Measurements from ENCODE around the gene MAP2K6.

Gene MAP2K6

DNA sequence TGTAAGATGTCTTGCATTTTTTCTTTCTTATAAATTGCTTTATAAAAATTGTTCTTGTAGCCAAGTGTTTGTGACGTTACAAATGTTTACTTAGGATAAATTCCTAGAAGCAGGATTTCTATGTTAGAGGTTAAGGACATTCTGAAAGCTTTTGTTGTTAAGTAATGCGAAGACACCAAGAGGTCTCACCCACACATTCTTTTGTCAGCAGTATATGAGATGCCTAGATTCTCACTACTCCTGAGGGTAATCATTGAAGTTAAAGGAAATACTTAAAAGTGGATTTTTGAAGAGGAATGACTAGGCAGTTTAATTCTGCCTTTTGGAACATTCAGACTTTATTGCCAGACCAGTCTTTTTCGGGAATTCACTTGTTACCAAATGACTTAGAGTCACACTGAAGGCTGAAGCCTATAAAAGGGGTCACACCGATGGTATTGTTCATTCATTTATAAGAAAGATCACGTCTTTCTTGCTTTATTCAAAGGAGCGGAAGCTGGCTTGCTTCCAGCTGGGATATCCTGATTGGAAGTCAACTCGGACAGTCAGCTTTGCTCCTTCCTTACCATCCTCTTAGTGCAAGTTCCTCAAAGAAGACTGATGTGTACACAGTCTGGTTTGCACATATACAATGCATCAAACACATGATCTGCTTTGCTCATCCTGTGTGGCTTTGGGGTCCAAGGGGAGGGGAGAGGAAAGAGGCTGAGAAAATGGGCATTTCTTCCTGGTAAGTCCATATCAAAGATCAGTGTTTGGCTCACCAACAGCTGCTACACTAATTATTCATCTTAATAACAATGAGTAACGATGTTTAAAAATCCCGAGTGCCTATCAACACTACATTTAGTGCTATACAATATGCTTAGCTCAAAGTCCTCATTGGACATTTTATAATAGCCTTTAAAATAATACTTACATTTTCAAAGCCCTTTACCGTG, 160.0 kb downstream of the MAP2K6 start:
- no peak for DNase-seq (ENCODE audit: low read depth in 2 of 3, low spot score in 1 of 3)

DNA sequence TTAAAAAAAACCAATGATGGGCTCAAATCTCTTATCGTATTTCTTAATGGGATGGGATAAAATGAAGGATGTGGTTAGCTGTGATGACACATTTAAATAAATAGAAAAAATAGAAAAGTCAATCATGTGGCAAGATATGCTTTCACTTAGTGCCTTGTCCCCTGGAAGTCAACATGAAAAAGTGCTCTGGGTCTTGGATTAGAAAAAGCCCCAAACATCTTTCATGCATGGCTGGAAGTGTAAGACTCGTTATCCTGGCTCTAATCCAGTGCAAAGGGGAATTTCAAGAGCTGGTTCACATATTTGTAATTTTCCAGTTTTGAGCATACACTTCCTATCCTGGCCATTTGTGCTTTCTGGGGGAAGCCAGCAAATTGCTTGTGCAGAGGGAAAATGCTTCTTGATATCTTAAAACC, 160.9 kb downstream of the MAP2K6 start:
- DNase-seq (ENCODE audit: low read depth in 2 of 3, low spot score in 1 of 3): no peak

DNA sequence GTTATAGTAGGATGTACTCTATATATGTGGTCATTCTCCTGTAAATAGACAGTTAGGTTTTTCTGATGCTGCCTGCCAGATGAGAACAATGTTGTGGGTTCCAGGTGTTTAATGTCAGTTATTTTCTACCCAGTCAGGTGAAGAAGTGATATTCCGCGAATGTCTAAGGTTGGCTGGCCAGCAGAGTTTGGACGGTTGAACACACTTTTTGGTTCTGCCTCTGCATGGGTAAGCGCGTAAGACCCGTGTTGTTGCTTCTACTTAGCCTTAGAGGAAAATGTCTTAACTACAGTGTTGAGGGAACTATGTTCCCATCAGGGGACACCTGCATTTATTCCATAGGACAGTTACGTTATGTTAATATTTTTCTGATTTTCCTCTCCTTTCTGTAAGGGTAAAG, 162.6 kb downstream of the MAP2K6 start:
- DNase-seq (ENCODE audit: low read depth in 2 of 3, low spot score in 1 of 3): no peak

DNA sequence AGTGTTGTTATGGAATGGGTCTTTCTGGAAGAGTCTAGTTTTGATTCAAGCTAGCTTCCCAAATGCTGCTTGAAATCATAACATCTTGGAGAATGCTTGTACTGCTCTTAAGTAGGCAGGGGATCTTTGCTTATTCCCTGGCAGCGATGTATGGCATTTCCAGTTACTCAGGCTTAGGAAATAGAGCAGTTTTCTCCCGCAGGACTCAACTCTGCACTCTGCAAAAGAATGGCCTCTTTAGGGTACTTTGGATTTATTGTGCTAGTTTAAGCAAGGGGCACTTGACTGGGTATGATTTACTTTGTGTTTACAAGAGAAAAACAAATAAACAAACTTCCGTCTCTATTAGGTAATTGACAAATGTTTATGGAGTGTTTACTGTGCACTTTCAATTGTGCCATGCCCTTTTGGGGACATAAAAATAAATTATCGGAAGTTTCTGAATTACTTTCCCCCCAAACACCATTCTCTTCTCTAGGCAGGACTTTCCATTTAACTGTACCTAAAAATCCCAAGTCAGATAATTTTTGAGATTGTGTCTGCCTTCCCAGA, 164.0 kb downstream of the MAP2K6 start:
- DNase-seq (ENCODE audit: low read depth in 2 of 3, low spot score in 1 of 3): no peak

DNA sequence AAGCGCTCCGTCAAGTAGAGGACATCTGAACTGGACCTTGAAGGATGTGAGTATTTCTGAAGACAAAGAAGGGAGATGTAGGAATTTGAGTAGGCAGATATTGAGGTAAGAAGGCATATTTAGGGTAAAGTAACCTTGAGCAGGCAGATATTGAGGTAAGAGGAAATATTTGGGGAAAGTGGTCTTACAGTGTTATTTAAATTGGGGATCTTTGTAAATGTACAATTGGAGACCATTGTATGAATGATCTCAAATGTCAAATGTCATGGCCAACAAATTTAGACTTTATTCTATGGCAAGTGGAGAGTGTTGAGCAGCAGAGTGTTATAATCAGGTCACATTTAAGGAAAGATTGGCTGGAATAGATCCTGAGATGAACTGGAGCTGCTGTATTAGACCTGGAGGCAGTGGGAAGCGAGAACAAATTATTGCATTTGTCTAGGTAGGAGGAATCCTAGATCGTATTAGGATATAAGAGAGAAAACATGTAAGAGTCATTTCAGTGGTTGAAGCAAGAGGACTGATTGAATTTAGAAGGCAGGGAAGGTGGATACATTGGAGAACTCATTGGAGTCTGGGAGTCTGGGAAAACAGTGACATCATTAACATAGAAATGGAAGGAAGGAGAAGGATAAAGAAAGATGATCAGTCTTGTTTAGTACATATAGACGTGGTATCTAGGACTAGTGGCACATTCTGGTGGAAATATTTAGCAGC, 165.6 kb downstream of the MAP2K6 start:
- no peak for DNase-seq (ENCODE audit: low read depth in 2 of 3, low spot score in 1 of 3)

DNA sequence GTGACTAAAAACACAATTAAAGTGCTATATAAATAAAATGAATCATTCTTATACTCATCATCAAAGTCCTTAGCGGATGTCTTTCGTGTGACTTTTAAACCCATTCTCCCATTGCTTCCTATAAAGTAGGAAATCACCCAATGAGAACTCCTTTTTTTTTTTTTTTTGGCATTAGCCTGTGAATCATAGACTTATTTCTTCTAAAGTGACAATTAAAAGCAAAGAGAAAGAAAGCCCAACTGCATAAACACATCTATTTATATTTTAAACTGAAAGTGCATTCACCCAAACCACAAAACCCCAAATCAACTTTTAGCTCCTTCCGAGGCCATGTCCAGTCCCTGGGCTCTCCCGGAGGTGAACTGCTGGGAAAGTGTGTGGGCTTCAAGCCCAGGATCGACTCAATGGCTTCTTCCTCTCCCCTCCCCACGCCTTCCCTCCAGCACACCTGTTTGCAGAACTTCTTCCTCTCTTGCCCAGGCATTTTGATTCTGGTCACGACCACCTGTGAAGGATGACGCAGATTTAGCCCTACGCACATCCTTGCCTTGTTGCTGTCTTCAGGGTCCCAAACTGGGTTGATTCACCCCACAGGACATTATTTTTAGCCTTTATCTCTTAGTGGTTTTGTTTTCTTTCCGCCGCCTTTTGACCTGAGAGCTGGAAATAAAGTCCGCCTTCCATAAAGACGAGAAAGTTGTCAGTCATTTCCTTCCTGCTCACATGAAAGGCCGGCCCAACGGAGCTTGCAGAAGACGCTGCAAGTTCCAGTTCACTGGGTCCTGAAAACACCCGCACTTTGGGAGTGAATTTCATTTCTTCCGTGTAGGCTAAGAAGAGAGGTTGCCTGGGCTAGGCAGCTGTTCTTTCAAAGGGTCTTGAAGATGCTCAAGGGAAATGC, 166.8 kb downstream of the MAP2K6 start:
- DNase-seq (ENCODE audit: low read depth in 2 of 3, low spot score in 1 of 3): no peak

DNA sequence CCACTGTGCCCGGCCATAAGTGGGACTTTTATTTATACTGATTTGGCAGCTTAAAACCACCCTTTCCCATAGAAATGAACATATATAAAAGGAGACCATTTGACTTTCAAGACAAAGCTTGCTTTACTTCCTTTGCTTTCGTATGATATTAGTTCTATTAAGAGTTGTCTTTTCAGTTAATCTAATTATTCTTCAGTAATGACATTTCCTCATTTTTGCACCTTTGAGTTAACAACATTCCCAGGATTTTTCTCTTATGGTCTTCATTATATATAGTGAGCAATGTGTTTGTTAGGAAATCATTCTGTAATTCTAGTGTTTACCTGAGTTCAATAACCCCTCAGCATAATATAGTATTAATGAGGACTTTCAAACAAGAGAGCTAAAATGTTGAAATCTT, 173.8 kb downstream of the MAP2K6 start:
- no peak for DNase-seq (ENCODE audit: low read depth in 2 of 3, low spot score in 1 of 3)

DNA sequence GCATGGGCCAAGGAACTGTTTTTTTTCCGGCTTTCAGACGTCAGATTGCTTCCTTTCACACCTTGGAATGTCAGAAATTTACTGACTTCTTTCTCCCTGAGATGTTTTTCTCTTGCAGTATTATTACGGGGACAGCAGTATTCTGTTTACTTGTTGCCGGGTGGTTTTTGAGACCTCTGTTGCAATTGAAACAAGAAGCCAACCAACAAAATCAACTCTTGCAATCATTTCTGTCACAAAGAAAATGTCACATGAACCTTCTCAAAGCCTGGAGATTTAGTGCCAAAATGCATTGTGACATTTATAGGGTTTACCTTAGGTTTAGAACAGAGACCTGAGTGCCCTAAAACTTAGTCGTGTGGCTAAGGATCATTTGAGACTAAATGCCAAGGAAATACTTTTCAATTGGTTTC, 174.3 kb downstream of the MAP2K6 start:
- no peak for DNase-seq (ENCODE audit: low read depth in 2 of 3, low spot score in 1 of 3)

DNA sequence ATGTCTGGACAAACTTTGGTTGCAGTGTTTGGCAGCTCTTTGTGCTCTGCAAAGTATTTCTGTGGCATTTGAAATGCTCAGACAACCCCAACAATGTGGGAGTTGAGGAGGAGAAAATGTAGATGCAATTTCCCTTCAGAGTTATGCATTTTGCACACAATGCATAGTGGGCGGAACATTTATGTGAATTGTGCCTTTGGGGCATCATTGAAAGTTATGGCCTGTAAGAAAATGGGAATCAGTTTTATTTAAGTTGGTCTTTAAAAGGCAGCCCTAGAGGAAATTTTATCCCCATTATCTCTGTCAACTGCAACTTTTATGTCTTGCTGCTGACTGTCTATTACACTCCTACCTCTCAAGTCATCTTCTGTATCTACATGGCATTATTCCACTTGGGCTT, 176.2 kb downstream of the MAP2K6 start:
- DNase-seq (ENCODE audit: low read depth in 2 of 3, low spot score in 1 of 3): no peak

DNA sequence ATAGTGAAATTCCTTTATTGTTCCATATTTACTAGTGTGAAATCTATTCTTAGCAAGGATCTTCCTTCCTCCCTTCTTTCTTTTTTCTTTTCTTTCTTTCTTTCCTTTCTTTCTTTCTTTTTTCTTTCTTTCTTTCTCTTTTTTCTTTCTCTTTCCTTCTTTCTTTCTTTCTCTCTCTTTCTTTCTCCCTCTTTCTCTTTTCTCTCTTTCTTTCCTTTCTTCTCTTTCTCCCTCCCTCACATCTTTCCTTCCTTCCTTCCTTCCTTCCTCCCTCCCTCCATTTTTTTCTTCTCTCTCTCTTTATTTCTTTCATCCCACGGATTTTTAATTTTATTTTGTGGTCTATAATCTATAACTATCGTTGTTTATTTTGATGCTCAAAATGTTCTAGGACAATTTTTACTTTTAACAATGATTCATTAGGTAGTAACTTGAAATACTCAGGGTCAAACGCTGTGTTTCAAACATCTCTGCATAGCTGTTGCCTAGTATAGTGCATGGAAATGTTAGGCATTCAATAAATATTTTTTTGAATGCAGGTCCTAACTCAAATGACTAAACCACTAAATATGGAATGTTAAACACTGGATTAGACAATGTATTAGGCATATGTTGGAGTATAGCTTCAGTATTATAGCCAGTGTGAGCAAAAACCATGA, 178.3 kb downstream of the MAP2K6 start:
- DNase-seq (ENCODE audit: low read depth in 2 of 3, low spot score in 1 of 3): no peak

DNA sequence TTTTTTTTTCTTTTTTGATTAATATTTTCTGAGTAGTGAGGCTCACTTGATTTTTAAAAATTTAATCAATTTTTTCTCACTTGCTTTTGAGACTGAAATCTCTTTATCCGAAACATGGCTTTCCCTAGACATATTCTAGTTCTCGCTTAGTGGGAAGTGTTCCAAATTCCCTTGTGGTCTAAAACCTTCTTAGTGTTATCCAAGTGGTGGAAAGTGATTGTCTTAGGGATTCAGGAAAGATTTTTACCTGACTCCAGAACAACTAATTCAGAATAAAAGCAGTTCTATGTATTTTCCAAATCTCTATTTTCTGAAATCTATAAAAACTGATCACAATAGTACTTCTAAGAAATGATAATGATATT, 178.8 kb downstream of the MAP2K6 start:
- no peak for DNase-seq (ENCODE audit: low read depth in 2 of 3, low spot score in 1 of 3)

DNA sequence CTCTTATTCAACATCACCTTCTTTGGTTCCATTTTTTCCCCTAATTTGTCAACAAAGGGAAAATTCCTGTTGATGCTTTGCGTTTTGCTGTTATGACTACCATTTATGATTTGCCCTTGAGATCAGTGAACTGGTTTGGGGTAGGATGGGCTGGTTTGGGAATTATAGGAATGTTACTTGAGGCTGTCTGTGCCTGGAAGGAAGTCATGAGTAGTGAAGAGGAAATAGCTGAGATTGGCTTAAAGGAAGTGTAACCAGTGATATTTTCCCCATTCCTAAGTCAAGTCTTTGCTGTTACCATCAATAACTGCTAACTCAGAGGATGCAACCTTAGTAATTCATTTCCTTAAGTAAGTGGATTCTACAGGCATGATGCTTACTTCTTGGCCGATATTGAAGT, 179.2 kb downstream of the MAP2K6 start:
- DNase-seq (ENCODE audit: low read depth in 2 of 3, low spot score in 1 of 3): no peak

DNA sequence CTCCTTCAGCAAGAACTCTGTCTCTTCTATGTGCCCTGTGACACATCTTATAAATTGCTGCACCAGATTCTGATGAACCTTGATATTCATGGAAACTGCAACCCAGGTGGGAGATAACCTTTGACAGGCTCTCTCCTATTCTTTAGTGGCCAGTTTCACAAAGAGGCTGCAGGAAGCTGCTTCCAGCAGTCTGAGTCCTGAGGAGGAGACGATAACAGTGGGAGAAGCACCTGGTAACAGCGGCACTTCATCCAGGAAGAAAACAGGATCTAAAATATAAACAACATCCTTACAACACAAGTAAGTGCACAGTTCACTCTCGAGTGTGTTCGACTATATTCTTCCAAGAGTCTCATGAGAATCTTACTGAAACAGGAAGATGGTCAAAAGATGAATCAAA, 180.1 kb downstream of the MAP2K6 start:
- DNase-seq (ENCODE audit: low read depth in 2 of 3, low spot score in 1 of 3): no peak

DNA sequence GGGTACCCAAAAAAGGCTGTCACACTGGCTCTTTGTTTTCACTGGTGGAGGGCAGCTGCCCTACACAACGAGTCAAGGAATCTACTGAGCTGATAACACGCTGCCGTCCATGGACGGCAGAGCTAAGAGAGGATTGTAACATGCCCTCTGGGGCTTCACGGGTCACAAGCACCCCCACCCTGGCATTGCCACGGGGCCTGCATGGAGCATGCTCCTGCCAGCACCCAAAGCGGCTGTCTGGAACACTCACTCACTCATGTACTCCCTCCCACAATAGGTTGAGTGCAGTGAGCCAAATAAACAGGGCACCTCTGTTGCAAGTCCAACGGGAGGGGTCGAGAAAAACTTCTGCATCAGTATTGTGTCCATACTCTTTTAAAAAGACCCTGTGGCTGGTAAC, 181.6 kb downstream of the MAP2K6 start:
- DNase-seq (ENCODE audit: low read depth in 2 of 3, low spot score in 1 of 3): no peak

DNA sequence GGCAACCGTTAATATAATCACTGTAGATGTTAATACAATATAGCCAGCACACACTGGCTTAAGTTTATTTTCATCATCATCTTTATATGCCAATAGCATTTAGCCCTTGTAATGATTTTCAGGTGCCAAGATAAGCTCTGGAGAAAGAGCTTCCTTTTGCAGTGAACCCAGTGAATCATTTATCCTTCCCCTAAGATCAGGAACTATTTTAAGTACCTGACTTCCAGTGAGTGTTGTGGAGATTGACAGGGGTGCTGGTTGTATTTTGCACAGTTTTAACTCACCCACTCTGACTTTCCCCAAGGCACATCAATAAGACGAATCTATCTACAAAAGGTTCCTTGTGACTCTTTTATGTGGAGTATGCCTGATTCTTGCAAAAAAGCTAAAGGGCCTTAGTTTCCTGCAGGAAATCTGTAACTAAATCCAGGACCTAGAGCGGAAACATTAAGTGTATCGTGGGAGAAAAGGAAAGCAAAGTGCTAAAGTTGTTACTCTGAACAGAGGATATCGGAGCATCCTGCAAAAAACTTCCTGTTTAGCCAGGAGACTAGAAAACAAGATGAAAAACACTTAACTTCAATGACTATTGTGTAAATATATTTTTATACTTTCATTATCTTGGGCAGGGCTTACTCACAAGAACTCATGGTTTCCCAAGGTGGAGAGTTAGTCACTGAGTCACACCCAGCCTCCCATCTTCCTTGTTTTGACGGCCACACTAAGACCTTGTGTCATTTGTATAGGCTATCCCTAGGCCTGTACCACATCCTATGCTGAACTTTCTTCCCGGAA, 183.6 kb downstream of the MAP2K6 start:
- DNase-seq (ENCODE audit: low read depth in 2 of 3, low spot score in 1 of 3): no peak

DNA sequence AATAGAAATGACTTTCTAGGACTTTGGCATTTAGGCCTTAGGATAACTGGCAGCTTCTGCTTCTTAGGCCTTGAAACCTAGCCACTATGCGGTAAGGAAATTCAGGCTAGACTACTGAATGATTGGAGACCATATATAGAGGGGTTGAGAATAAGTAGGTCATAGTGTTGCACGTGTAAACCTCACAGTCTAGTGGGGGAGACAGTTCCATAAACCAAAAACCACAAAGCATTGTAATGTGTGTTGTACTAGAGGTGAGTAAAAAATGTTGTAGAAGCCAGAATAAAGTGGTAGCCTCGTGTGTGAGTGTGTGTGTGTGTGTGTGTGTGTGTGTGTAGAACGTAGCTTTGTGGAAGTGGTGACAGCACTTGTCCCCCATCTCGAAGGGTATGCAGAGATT, 188.5 kb downstream of the MAP2K6 start:
- no peak for DNase-seq (ENCODE audit: low read depth in 2 of 3, low spot score in 1 of 3)

All from stimulated activated CD4-positive, alpha-beta T cell treated with anti-CD3 and anti-CD28 coated beads, Interleukin-12 subunit alpha, Interleukin-12 subunit beta, amount 100 ng/mL, for 48 hours (primary cell).